ENCODE measurements around the gene PAPOLB.

Gene PAPOLB

DNA sequence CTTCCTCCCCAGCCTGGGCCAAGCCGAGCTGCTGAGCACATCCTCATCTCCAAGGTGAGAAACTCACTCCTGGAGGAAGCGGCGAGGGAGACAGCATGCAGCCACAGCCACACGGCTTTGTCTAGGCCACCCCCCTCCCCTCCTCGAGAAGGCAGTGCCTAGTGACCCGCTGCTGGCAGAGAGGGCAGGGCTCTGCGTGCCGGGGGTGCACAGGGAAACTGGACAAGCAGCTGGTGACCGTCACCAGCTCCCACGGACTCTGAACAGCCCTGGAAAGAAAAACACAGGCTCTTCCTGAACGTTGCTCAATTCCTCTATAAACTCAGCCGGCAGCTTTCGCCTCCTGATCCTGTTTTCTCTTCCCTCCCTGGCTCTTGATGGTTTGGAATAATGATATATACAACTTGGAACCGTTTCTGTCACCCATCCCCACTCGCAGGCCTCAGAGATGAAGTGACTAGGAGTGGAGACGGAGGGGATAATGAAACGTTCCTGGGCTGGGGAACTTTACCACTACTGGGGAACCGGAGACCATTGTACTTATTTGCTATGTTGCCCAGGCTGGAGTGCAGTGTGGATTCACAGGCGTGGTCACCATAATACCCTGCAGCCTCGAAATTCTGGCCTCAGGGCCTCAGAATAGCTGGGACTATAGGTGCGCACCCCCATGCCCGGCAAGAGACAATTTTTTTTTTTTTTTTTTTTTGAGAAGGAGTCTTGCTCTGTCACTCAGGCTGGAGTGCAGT, 19.3 kb downstream of the PAPOLB start:
- DNase-seq (ENCODE audit: low read depth in 2 of 2): no peak

GRCh38 chr7:4841836-4842235, 20.0 kb downstream of the PAPOLB start:
- DNase-seq (ENCODE audit: low read depth in 2 of 2): no peak

DNA sequence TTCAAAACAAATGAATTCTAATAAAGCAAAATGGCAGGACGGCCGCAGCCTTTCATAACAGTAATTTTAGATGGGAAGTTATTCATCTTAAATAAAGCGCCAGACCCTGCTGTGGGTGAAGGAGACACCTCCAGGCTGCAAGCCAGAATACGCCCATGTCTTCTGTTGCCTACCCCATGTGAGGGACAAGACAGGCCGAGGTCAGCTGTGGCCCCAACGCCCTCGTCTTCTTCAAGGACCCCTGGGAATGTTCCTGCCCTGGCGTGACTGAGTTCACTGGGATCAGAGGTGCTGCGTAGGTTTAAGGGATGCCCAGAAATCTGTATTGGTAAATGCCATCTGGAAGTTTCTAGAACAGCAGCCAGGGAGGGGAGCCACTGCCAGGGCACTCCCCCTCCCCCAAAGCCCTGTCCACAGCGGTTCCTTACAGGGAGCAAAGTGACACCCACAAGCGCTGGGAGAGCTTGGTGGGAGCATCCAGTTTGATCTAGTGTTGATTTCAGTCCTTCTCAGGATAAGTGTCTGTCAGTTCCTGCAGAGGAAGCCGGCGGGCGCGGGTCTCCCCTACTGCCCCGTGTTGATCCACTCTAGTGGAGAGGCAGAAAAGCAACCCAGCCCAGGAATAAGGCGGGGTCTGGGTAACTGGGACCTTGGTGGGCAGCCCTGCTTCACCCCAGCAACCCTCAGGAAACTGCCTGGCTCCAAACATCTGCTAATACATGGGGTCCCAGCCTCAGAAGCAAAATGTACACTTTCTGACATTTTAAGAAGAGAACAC, 20.6 kb downstream of the PAPOLB start:
- DNase-seq (ENCODE audit: low read depth in 2 of 2): no peak

DNA sequence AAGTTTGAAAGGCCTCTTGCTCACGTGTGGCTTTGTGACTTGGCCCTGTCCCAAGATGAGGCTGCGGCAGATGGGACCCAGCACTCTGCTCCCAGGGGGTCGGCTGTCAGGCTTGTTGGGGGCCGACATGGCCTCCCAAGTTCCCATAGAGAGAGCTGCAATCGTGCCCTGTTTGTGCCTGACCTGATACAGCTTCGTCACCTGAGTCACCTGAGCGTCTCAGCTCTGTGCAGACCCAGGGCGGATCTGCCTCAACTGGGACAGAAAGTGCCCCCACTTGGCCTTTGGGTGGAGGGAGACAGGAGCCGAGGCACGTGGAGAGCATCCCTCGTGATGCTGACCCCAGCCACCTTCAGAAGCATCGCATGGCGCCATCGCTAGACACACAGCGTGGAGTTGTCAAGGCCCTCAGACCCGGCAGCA, 21.7 kb downstream of the PAPOLB start:
- DNase-seq (ENCODE audit: low read depth in 2 of 2): no peak

GRCh38 chr7:4838626-4839334, 23.1 kb downstream of the PAPOLB start:
- DNase-seq (ENCODE audit: low read depth in 2 of 2): no peak

GRCh38 chr7:4837803-4838625, 23.8 kb downstream of the PAPOLB start:
- DNase-seq (ENCODE audit: low read depth in 2 of 2): no peak

DNA sequence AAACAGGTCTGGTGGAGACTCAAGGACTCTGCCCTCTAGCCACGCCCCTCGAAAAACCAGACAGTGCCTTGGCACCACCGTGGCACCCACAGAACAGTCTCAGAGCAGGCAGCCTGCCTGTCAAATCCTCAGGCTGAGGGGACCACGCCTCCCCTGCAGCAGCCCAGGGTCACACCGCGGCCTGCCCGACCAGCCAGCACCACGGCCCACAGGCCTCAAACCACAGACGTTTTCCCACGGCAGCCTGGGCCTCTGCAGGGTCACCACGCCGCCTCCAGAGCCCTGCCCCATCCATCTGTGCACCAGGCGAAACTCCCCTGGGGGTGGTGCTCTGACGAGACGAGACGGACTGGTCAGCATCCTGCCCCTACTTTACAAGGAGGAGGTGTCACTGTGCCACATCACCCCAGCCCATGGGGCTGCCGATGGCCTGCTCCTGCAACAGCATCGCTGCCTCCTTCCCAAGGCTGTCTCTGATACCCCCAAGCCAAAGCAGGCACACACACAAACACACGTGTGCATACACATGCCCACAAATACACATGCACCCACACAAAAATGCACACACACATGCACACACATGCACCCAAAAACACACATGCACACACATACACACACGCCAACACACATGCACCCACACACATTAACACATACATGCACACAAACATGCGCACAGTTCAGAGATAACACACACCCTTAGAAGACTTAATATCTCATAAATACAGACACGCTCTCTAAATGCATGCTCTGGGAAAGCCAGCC, 24.6 kb downstream of the PAPOLB start:
- DNase-seq (ENCODE audit: low read depth in 2 of 2): no peak

- DNase-seq (ENCODE audit: low read depth in 2 of 2): no peak
These were observed 25.6 kb downstream of the PAPOLB start for GRCh38 chr7:4836206-4836661.

DNA sequence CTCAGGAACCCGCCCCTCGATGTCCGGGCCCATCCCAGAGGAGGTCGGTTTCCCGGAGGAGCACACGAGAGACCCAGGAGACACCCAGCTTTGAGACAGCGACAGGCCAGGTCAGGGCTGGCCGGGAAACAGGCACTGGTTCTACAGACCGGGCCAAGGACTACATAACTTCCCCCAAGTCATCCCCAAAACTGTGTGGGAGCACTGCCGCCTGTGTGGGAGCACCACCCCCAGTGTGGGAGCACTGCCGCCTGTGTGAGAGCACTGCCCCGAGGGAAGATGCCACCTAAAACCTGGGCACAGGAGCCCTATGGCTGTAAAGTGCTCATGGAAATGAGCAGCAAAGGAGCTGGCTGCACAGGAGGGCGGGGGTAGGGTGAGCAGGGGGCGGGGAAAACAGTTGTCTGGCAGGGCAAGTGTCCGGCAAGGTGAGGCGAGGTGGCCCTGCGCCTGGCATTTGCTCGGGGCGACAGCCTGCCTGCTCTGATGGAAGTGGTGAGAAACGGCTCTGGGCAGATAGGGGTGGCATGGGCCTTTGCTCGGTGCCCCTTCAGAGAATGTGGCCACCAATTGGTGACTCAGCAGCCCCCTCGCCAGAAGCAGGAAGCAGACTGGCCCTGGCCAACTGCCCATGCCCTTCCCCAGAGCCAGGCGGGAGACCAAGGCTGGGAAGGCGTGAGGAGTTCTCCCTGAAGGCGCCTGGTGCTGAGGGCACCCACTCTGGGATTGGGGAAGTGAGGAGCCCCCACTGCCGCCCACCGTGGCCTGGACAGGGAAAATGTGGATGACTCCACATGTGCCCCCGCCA, 26.2 kb downstream of the PAPOLB start:
- no peak for DNase-seq (ENCODE audit: low read depth in 2 of 2)

GRCh38 chr7:4834601-4835397, 27.0 kb downstream of the PAPOLB start:
- no peak for DNase-seq (ENCODE audit: low read depth in 2 of 2)

DNA sequence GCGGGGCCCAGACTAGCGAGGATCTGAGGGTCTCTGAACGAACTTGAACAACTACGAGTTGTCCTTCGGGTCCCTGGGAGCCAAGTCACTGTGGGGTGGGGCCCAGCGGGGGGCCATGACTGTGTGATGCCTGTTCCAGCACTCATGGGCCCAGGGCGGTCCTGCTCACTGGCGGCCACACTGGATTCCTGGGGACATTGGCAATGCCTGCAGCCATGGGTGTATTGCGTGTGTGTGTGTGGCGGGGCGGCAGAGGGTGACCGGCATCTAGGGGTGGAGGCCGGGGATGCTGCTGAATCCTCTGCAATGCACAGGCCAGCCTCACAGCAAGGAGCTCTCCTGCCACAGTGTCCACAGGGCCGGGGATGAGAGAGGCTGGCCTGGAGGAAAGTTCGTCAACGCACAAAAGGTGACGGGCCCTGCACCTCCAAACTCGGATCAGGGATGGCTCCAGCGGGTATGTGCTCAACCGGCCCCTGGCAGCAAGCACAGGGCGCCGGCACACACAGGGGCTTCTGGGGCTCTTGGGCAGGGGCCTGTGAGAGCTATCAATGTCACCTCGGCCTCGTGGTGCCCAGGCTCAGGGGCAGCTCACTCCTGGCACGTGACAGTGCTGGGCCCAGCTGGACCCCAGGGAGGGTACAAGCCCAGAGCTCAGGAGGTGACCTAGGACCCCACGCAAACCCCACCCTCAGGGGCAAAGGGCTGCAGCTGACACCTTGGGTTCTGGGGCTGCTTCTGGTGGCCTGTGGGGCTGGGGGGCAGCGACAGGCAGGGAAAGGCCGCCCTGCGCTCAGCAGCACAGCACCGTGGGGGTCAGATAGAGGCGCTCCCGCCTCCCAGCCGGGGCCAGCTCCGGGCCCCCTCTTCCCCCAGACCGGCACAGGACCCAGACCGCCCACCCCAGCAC, 27.9 kb downstream of the PAPOLB start:
- DNase-seq (ENCODE audit: low read depth in 2 of 2): no peak

DNA sequence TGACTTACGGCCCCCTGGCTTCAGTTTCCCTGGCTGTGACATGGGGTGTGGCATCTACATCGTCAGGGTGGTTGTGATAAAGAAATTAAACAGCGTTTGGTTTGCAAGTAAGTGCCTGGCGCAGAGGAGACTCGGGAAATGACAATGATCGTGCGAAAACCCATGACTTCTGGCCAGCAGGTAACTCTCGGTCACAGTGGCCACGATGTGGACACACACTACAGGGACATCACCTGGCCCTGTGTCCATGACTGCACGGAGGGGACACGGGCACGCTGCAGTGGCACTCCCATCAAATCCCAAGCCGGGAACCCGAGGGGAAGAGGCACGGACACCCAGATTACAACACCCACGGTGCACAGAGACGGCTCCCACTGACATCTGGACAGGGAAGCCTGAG, 28.7 kb downstream of the PAPOLB start:
- DNase-seq (ENCODE audit: low read depth in 2 of 2): no peak

DNA sequence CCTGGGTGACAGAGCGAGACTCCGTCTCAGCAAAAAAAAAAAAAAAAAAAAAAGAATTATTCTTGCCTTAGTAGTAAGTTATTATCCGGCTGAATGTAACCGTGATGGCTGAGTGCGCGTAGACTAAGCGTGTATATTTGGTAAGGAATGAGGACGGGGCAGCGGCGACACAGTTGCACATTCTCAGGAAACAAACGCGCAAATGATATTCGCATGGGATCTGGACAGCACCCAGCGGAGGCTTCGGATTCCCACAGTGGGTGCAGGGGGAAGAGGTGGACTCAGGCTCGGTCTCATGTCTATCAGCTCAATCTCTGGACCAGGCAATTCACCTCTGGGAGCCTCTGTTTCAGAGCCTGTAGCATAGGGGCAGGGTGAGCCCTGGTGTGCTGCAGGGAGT, 29.1 kb downstream of the PAPOLB start:
- DNase-seq (ENCODE audit: low read depth in 2 of 2): no peak

DNA sequence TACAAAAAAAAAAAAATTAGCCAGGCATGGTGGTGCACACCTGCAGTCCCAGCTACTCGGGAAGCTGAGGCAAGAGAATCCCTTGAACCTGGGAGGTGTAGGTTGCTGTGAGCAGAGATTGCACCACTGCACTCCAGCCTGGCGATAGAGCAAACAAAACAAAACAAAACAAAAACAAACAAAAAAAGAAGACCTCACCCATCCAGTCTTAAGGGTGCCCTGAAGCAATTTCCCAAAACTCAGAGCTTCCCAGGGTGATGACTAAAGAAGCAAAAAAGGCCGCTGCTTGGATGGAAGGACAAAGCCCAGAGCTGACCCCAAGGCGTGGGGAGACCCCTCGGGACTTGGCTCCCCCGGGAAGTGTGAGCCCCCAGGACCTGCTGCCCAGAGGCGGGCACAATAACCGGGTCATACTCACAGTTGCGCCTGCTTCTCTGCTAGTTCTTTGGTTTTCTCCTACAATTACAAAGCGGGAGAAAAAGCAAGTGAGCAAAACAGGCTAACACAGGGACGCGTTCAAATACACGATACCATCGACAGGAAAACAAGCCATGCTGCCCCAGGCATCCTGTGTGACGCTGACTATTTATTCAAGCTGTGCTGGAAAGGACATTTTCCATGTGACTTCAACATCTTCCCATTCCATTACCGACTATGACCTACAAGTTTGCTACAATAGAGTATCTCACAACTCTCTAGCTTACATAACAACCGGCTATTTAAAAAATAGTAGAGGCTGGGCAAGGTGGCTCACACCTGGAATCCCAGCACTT, 29.9 kb downstream of the PAPOLB start:
- DNase-seq (ENCODE audit: low read depth in 2 of 2): no peak

DNA sequence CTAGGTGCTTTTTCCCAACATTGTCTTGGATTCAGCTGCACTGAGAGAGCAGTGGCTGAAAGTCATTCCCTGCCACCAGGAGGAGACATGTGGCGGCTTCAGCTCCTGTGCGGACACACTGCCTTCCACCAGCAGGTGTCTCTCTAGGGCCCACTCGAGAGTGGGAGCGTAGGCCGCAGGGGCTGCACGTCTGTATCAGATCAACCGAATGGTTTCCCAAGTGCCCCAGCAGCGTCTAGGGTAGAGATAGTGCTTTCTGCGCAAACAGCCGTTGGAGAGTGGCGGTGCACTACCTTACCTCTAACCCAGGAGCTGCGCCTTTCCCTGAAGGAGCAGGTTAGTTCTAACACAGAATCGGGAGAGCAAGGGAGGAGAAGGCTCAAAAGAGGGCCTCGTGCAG, 31.7 kb downstream of the PAPOLB start:
- peak in 1 of 2 donors; percentile 7 for DNase-seq (ENCODE audit: low read depth in 2 of 2)

DNA sequence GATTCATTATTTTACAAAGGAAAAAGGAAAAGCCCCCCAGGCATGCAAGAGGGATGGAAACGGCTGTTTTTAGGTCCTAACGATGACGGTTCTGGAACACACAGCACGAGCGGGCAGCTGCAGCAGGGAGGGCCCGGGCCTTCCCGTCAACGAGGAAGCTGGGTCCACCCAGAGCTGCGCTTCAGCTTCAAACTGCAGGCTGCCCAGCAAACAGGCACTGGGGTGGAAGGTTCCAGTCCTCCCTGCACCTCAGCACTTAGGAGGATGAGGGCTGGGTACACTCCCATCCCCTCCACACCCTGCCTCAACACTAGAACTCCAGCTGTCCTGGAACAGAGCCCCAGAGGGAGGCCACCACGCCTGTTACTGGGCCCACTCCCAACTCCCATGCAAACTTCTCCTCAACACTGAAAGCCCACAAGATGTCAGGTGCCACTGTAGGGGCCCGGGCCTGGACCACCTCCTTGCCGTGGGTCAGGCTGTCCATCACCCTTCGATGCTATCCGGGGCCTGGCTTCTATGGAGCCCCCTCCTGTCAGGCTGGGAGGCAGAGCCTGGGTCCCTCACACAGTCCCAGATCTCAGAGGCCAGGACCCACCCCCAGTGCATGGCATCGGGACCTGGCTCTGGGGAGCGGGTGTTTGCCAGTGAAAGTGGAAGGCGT, 33.0 kb downstream of the PAPOLB start:
- no peak for DNase-seq (ENCODE audit: low read depth in 2 of 2)

DNA sequence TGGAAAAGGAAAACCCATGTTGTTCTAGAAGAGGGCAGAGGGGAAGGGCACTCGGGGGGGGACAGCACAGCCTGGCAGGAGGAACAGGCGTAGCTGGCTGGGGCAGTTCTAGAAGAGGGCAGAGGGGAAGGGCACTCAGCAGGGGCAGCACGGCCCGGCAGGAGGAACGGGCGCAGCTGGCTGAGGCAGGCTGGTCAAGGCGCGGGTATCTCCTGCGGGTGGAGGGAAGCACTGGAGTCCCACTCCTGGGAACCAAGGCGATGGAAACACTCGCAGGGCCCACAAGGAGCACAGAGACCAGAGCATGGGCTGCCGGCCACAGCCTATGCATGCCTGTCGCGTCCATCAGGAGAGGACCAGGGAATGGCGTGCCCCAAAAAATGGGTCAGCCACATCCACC, 36.7 kb downstream of the PAPOLB start:
- DNase-seq (ENCODE audit: low read depth in 2 of 2): no peak
